Adrenal gland (tissue), 12 donors: ENCODE results near the gene PUSL1. TPM values are rescaled to one million over a fixed set of nuclear protein-coding genes. Genes with fewer than 3 reads are reported as not detected.

Experiments
- DNase-seq, 7 donors: peaks; one replicate each; pipeline ENCODE4 v3.0.0-alpha.2; 2019 to 2020
- H3K27ac ChIP-seq, 5 donors: fragments of 200-600 bp; sonication (generic) in 4 of 5; 1 replicate in 3 of 5; 2 replicates in 2 of 5; pipeline versions ENCODE4 v1.5.1 to v1.8.0; 2016 to 2020; ENCODE audit warnings: mild to moderate bottlenecking in 1 of 5
- H3K27me3 ChIP-seq: fragments of 200-600 bp; 2 replicates; pipeline ENCODE4 v1.8.0; 2021
- H3K36me3 ChIP-seq, 2 donors: fragments of 200-600 bp; replicated peaks in 1 of 2; 1 replicate in 1 of 2; 2 replicates in 1 of 2; pipeline versions ENCODE4 v1.5.1 to v1.8.0; 2018 to 2022
- H3K4me1 ChIP-seq, 2 donors: fragments of 200-600 bp; replicated peaks in 1 of 2; 1 replicate in 1 of 2; 2 replicates in 1 of 2; pipeline versions ENCODE4 v1.5.1 to v1.8.0; 2018 to 2021
- H3K4me3 ChIP-seq, 4 donors: fragments of 200-600 bp; sonication (generic) in 3 of 4; one replicate each; pipeline ENCODE4 v1.5.1; 2016 to 2018
- H3K9me3 ChIP-seq, 3 donors: fragments of 200-600 bp; sonication (generic) in 1 of 3; replicated peaks in 1 of 3; 1 replicate in 2 of 3; 2 replicates in 1 of 3; pipeline versions ENCODE4 v1.5.1 to v1.8.0; 2016 to 2021
- POLR2A ChIP-seq, 2 donors: fragments of 450-650 bp; IDR thresholded peaks; one replicate each; pipeline ENCODE4 v1.6.1; 2017; ENCODE audit warnings: antibody characterized with exemption in 2 of 2, mild to moderate bottlenecking in 2 of 2, moderate library complexity in 1 of 2
- WGBS, 4 donors: extraction: QIAGEN DNeasy Blood & Tissue Kit in 2 of 4; methylation state at CpG; one replicate each; pipeline versions ENCODE4 v1.1.5 to v1.1.7; 2013 to 2017; 5-methylcytosine and 5-hydroxymethylcytosine counted together
- intact Hi-C, 2 donors: fragments of 100-400 bp; cut with DNase I; formaldehyde crosslinking; loops; one replicate each; pipeline versions ENCODE4 v1.14.1 to v1.15.0; 2022 to 2023
- polyA plus RNA-seq, 3 donors: library from polyadenylated mRNA; stranded (reverse); fragments of 200-250 nt in 2 of 3; fragments of 350-450 nt in 1 of 3; fragmentation: Illumina TruSeq in 1 of 3; extraction: RNeasy Lipid Tissue Mini Kit (QIAGEN cat#74804) in 1 of 3; gene quantifications; one replicate each; pipeline ENCODE4 v1.2.3, GENCODE V29; 2013 to 2014
- total RNA-seq, 9 donors: library from RNA; depleted of rRNA in 4 of 9; stranded (reverse); fragments of >200 nt in 4 of 9; fragments of 120-200 nt in 1 of 9; fragmentation: NEBNext Ultra II Directional in 1 of 9; extraction: Animal tissue kit (Norgen Biotek cat#: 25700) in 1 of 9; gene quantifications; one replicate each; pipeline versions ENCODE4 v1.1.0 to v1.2.4, GENCODE V29; 2013 to 2023
- TF ChIP-seq, protein P1 (sequence below), 6 experiments: fragments of 450-650 bp in 4 of 6; fragments of 200-600 bp in 2 of 6; sonication (generic) in 1 of 6; IDR thresholded peaks; 1 replicate in 5 of 6; 2 replicates in 1 of 6; pipeline versions ENCODE4 v1.5.1 to v1.8.0; 2016 to 2021; ENCODE audit warnings: antibody characterized with exemption in 6 of 6, mild to moderate bottlenecking in 2 of 6, moderate library complexity in 1 of 6
- donor health status: healthy with polysubstance abuse.
- donor health status: Bipolar disorder and iron deficiency.
- donor health status: DM: yes; HTN: yes; CAD: no.
- donor health status: DM: no; HTN: no; CAD: no.
- donor health status: DM: no; HTN: no; CAD: no.
- donor health status: DM: yes; HTN: yes; CAD: no.

Gene PUSL1
- total and polyA plus RNA-seq, 12 donors: 2.5 to 43.8 (median 26.1) TPM

- no peaks in the 10 kb centered on the region for H3K9me3 ChIP-seq
- intact Hi-C loops: loop anchor here in 1 of 2 donors (10.0 kb wide), 1 partner anchor 312 kb away; the partner anchor contains the start of gene PERM1
- 90 to 95% (median 92%) methylated on average over 21 to 62 of the region's 62 CpGs for WGBS, 4 donors
- H3K27ac ChIP-seq: no peak overlapping the region
- peaks cover 0 to 9% of the 10 kb centered on the region in 2 donors for H3K36me3 ChIP-seq
- H3K4me1 ChIP-seq: no peaks in the 10 kb centered on the region
- no peak overlapping the region for H3K4me3 ChIP-seq
- DNase-seq: no peak
- H3K27me3 ChIP-seq: no peaks in the 10 kb centered on the region
- TF ChIP-seq, protein P1, sequence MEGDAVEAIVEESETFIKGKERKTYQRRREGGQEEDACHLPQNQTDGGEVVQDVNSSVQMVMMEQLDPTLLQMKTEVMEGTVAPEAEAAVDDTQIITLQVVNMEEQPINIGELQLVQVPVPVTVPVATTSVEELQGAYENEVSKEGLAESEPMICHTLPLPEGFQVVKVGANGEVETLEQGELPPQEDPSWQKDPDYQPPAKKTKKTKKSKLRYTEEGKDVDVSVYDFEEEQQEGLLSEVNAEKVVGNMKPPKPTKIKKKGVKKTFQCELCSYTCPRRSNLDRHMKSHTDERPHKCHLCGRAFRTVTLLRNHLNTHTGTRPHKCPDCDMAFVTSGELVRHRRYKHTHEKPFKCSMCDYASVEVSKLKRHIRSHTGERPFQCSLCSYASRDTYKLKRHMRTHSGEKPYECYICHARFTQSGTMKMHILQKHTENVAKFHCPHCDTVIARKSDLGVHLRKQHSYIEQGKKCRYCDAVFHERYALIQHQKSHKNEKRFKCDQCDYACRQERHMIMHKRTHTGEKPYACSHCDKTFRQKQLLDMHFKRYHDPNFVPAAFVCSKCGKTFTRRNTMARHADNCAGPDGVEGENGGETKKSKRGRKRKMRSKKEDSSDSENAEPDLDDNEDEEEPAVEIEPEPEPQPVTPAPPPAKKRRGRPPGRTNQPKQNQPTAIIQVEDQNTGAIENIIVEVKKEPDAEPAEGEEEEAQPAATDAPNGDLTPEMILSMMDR (IDR thresholded peaks at IDR 0.05): no peak
- no peak for TF ChIP-seq POLR2A (IDR thresholded peaks at IDR 0.05)
Observed at GRCh38 chr1:1296070-1297061, 12.0 kb upstream of the PUSL1 start.

GRCh38 chr1:1297802-1298424 lies 10.5 kb upstream of the PUSL1 start:
- peaks cover 0 to 9% of the 10 kb centered on the region in 2 donors for H3K36me3 ChIP-seq
- intact Hi-C loops: loop anchor here in 1 of 2 donors (10.0 kb wide), 1 partner anchor 313 kb away; the partner anchor contains the start of gene PERM1

GRCh38 chr1:1298861-1299685 lies 9.3 kb upstream of the PUSL1 start:
- Histone ChIP-seq H3K36me3 (peaks cover 0 to 9% of the 10 kb centered on the region in 2 donors), H3K27ac (no peak overlapping the region), H3K27me3 (no peaks in the 10 kb centered on the region), H3K4me3 (no peak overlapping the region), H3K9me3 (no peaks in the 10 kb centered on the region), H3K4me1 (peaks cover 0 to 3% of the 10 kb centered on the region in 2 donors)
- DNase-seq: no peak
- intact Hi-C loops: loop anchor here in 1 of 2 donors (10.0 kb wide), 1 partner anchor 314 kb away; the partner anchor contains the start of gene PERM1
- TF ChIP-seq, protein P1 (IDR thresholded peaks at IDR 0.05): no peak
- TF ChIP-seq POLR2A (IDR thresholded peaks at IDR 0.05): no peak
- 71 to 75% (median 74%) methylated on average over 3 to 30 of the region's 30 CpGs for WGBS, 4 donors

More at GRCh38 chr1:1297802-1298424, 10.5 kb upstream of the PUSL1 start:
- H3K9me3 ChIP-seq: no peaks in the 10 kb centered on the region
- H3K4me3 ChIP-seq: no peak overlapping the region
- H3K27ac ChIP-seq: no peak overlapping the region
- no peaks in the 10 kb centered on the region for H3K27me3 ChIP-seq
- no peak for DNase-seq
- WGBS, 4 donors: 87 to 93% (median 91%) methylated on average over 10 to 31 of the region's 31 CpGs; no CpG with 5 or more reads in 1 of the 4 donors
- no peak for TF ChIP-seq POLR2A (IDR thresholded peaks at IDR 0.05)
- TF ChIP-seq, protein P1 (IDR thresholded peaks at IDR 0.05): no peak
- H3K4me1 ChIP-seq: no peaks in the 10 kb centered on the region
